Stimulated activated effector memory CD8-positive, alpha-beta T cell treated with anti-CD3 and anti-CD28 coated beads, Interleukin-12 subunit alpha, Interleukin-12 subunit beta, amount 100 ng/mL, for 72 hours (primary cell): ENCODE measurements around the gene NPAS3.

Experiments
- ATAC-seq: fragments of 150-1000 bp; cut with Tn5 transposase; 2 replicates; pipeline ENCODE4 v1.10.0; 2021
- DNase-seq, 2 donors: peaks; one replicate each; pipeline ENCODE4 v3.0.0; 2021 to 2022; ENCODE audit warnings: low spot score in 2 of 2
- H3K27ac Mint-ChIP-seq: one replicate; pipeline ENCODE4 v1.8.0; 2022; ENCODE audit warnings: mild to moderate bottlenecking, mixed read lengths
- H3K36me3 Mint-ChIP-seq: one replicate; pipeline ENCODE4 v1.8.0; 2022; ENCODE audit warnings: mild to moderate bottlenecking, mixed read lengths
- H3K4me1 Mint-ChIP-seq: one replicate; pipeline ENCODE4 v1.8.0; 2022; ENCODE audit warnings: mixed read lengths
- H3K4me3 Mint-ChIP-seq: one replicate; pipeline ENCODE4 v1.8.0; 2022; ENCODE audit warnings: mild to moderate bottlenecking, mixed read lengths
- H3K9me3 Mint-ChIP-seq: one replicate; pipeline ENCODE4 v1.8.0; 2022; ENCODE audit warnings: mixed read lengths

NPAS3 gene

GRCh38 chr14:33622496-33622895 lies 683.8 kb downstream of the NPAS3 start:
- DNase-seq (no peak), ATAC-seq (no peak)
- Mint-ChIP-seq H3K36me3 (no peaks in the 10 kb centered on the region), H3K27ac (no peak overlapping the region), H3K4me3 (no peak overlapping the region), H3K9me3 (peaks cover 3% of the 10 kb centered on the region), H3K4me1 (no peaks in the 10 kb centered on the region)

DNA sequence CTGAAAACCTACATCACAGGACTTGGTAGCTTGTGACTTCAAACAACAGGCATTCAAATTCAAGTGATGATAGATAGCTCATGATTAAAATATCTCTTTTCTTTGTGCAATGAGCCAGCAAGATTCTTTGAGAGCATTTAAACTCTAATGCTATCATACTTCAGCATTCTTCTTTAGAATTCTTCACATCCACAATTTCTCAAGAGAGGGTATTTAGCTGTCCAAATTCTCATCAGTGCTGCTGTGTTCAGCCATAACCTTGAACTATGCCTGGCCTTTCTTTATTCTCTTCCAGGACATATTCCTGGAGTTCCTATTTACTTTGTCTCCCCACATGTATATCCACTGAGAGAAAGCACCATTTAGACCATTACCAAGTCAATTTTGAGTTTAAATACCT lies 691.1 kb downstream of the NPAS3 start:
- no peak overlapping the region for H3K27ac Mint-ChIP-seq
- H3K36me3 Mint-ChIP-seq, result no peaks in the 10 kb centered on the region
- ATAC-seq, result no peak
- H3K4me3 Mint-ChIP-seq, result no peak overlapping the region
- peaks cover 3% of the 10 kb centered on the region for H3K9me3 Mint-ChIP-seq
- DNase-seq, result no peak
- no peaks in the 10 kb centered on the region for H3K4me1 Mint-ChIP-seq

GRCh38 chr14:33631021-33631420 lies 692.3 kb downstream of the NPAS3 start:
- H3K27ac Mint-ChIP-seq, result no peak overlapping the region
- H3K9me3 Mint-ChIP-seq, result peaks cover 6% of the 10 kb centered on the region
- H3K4me1 Mint-ChIP-seq, result no peaks in the 10 kb centered on the region
- ATAC-seq (no peak), DNase-seq (no peak)
- no peak overlapping the region for H3K4me3 Mint-ChIP-seq
- no peaks in the 10 kb centered on the region for H3K36me3 Mint-ChIP-seq

GRCh38 chr14:33631441-33631840 lies 692.8 kb downstream of the NPAS3 start:
- Mint-ChIP-seq H3K36me3 (no peaks in the 10 kb centered on the region), H3K4me1 (no peaks in the 10 kb centered on the region), H3K9me3 (peaks cover 6% of the 10 kb centered on the region), H3K4me3 (no peak overlapping the region), H3K27ac (no peak overlapping the region)
- DNase-seq (no peak), ATAC-seq (no peak)

- H3K36me3 Mint-ChIP-seq, result no peaks in the 10 kb centered on the region
- peaks cover 6% of the 10 kb centered on the region for H3K9me3 Mint-ChIP-seq
- H3K4me3 Mint-ChIP-seq, result no peak overlapping the region
- H3K27ac Mint-ChIP-seq, result no peak overlapping the region
- ATAC-seq (no peak), DNase-seq (no peak)
- H3K4me1 Mint-ChIP-seq, result no peaks in the 10 kb centered on the region
Observed at GRCh38 chr14:33634631-33635030, 696.0 kb downstream of the NPAS3 start.

DNA sequence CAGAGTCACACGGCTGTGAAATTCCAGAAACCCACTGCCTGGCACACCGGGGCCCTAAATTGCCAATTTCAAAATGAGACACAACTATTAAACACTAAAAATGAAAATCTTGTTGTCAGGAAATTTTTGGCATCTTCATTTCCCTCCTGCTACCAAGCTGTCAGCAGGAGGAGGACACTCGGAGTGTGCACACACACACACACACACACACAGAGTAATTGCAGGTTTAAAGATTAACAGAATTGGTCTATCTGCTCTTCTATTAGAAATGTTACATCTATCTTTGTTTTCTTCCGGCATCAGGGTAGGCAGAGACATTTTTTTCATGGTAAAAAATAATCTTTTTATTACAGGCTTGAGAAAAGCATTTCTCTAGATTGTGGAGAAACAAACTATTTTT lies 698.0 kb downstream of the NPAS3 start:
- no peak overlapping the region for H3K27ac Mint-ChIP-seq

GRCh38 chr14:33642080-33642479 lies 703.4 kb downstream of the NPAS3 start:
- no peak for ATAC-seq
- Mint-ChIP-seq H3K9me3 (peaks cover 4% of the 10 kb centered on the region), H3K27ac (no peak overlapping the region), H3K4me1 (no peaks in the 10 kb centered on the region), H3K36me3 (no peaks in the 10 kb centered on the region), H3K4me3 (no peak overlapping the region)
- DNase-seq, result no peak

More for the DNA sequence above, 698.0 kb downstream of the NPAS3 start:
- H3K9me3 Mint-ChIP-seq, result peaks cover 6% of the 10 kb centered on the region
- H3K4me1 Mint-ChIP-seq, result no peaks in the 10 kb centered on the region
- ATAC-seq (no peak), DNase-seq (no peak)
- H3K36me3 Mint-ChIP-seq, result no peaks in the 10 kb centered on the region
- no peak overlapping the region for H3K4me3 Mint-ChIP-seq

- Mint-ChIP-seq H3K36me3 (no peaks in the 10 kb centered on the region), H3K27ac (no peak overlapping the region), H3K9me3 (peaks cover 4% of the 10 kb centered on the region), H3K4me1 (no peaks in the 10 kb centered on the region), H3K4me3 (no peak overlapping the region)
- DNase-seq (no peak), ATAC-seq (no peak)
Observed at GRCh38 chr14:33642691-33643244, 704.1 kb downstream of the NPAS3 start.

DNA sequence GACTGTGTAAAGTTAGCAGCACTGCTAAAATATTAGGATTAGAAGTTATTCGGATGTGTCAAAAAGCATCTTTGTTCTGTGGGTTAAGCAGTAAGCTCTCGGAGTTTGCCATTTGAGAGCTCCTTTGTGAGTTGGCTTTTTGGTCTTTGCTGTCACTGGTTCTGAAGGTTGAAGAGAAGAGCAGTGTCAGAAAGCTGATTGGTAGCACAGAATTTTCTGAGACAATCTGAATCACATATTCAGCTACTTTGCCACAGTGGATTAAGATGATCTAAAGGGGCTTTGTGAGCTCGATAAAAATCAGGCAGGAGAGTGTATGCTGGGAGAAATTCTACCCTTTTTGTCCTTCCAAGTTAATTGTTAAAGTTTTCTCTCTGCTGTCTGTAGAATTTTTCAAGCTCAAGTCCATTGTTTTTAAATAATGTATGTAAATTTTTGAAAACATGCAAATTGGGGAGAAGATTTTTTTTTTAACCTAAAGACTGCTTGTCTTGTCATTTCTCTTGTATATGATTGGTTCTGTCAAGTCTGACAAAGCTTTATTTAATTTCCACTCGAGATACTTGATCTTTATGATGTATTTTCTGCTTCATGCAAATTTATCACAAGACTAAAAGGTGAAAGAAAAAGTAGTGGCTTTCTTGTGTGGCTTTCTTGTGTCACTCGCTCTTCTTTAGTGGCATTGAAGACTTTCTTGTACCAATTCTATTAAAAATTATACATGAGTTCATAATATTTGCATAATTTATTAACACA lies 704.9 kb downstream of the NPAS3 start:
- DNase-seq, result no peak
- no peak overlapping the region for H3K4me3 Mint-ChIP-seq
- no peaks in the 10 kb centered on the region for H3K36me3 Mint-ChIP-seq
- H3K4me1 Mint-ChIP-seq, result no peaks in the 10 kb centered on the region
- peaks cover 4% of the 10 kb centered on the region for H3K9me3 Mint-ChIP-seq
- no peak for ATAC-seq
- H3K27ac Mint-ChIP-seq, result no peak overlapping the region

DNA sequence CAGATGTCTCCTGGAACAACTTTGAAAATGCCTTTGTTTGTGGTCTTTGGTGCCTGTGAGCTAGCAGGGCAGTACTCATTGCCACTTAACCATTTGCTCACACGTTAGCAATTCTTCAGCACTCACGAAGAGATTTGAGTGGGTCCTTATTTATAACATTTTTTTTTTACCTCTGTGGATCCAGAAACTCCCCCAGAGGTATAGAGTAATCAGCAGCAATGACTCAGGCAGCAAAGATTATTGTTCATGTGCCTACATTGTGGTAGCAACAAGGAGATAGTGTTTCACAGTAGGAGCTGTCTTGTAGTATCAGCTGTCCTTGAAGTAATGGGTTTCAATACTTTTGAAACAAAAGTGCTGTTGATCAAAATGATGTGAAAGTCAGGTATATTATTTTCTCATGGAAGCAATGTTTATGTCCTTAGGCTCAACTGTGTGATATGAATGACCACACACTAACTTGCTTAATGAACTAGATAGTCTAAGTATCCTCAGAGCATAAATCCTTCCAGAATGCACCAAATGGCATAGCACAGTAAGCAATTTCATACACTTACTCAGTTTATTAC lies 708.1 kb downstream of the NPAS3 start:
- DNase-seq (no peak), ATAC-seq (no peak)
- Mint-ChIP-seq H3K9me3 (peaks cover 8% of the 10 kb centered on the region), H3K36me3 (no peaks in the 10 kb centered on the region), H3K4me3 (no peak overlapping the region), H3K4me1 (no peaks in the 10 kb centered on the region), H3K27ac (no peak overlapping the region)

DNA sequence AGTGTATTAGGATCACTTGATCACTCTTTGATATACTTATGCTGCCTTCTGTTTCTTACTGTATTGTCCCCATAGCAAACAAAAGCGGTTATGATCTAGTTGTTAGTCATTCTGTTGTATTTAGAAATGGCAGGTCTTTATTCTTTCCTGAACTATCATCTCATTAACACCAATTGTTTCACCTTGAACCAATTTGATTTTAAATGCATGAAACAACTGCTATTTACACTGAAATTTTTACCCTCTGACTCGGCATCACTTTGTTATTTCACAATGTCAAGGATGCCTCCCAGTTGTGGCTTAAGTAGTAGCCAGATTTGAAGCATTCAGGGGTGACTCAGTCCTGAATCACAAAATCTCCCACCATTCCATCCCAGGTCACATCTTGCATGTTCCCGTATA lies 708.7 kb downstream of the NPAS3 start:
- ATAC-seq (no peak), DNase-seq (no peak)
- Mint-ChIP-seq H3K9me3 (peaks cover 8% of the 10 kb centered on the region), H3K27ac (no peak overlapping the region), H3K4me1 (no peaks in the 10 kb centered on the region), H3K36me3 (no peaks in the 10 kb centered on the region), H3K4me3 (no peak overlapping the region)

- Mint-ChIP-seq H3K27ac (no peak overlapping the region), H3K4me1 (no peaks in the 10 kb centered on the region), H3K9me3 (peaks cover 4% of the 10 kb centered on the region), H3K36me3 (no peaks in the 10 kb centered on the region), H3K4me3 (no peak overlapping the region)
- DNase-seq, result no peak
- ATAC-seq, result peak; percentile 16
Observed at GRCh38 chr14:33650430-33650829, 711.8 kb downstream of the NPAS3 start.

- Mint-ChIP-seq H3K27ac (no peak overlapping the region), H3K9me3 (peaks cover 4% of the 10 kb centered on the region), H3K36me3 (no peaks in the 10 kb centered on the region), H3K4me1 (no peaks in the 10 kb centered on the region), H3K4me3 (no peak overlapping the region)
- ATAC-seq, result no peak
- no peak for DNase-seq
Observed at GRCh38 chr14:33652566-33653307, 714.1 kb downstream of the NPAS3 start.

- H3K27ac Mint-ChIP-seq, result no peak overlapping the region
- peaks cover 4% of the 10 kb centered on the region for H3K9me3 Mint-ChIP-seq
- H3K4me1 Mint-ChIP-seq, result no peaks in the 10 kb centered on the region
- DNase-seq, result no peak
- ATAC-seq, result no peak
- H3K4me3 Mint-ChIP-seq, result no peak overlapping the region
- H3K36me3 Mint-ChIP-seq, result no peaks in the 10 kb centered on the region
Observed at GRCh38 chr14:33653308-33653695, 714.6 kb downstream of the NPAS3 start.

GRCh38 chr14:33655421-33655820 lies 716.7 kb downstream of the NPAS3 start:
- H3K27ac Mint-ChIP-seq, result no peak overlapping the region
- no peaks in the 10 kb centered on the region for H3K36me3 Mint-ChIP-seq
- DNase-seq, result no peak

DNA sequence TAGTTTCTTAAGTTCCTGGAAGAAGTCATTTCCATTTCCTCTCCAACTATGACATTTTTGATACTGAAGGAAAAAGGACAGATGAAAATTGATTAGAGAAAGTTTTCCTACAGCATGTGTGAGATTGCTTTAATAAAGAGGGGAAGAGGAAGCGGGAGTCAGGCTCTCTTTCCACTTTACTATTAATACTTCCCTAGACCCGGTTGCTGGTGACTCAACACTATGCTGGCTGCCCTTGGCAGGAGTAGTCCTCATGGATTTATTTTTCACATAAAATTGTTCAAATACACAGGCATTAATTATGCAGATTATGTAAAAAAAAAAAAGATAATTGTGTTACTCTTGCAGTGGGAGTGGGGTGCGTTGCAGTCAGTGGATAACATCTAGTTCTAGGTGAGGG lies 718.8 kb downstream of the NPAS3 start:
- ATAC-seq, result no peak
- H3K36me3 Mint-ChIP-seq, result no peaks in the 10 kb centered on the region
- no peaks in the 10 kb centered on the region for H3K4me1 Mint-ChIP-seq
- no peak overlapping the region for H3K27ac Mint-ChIP-seq
- H3K4me3 Mint-ChIP-seq, result no peak overlapping the region
- no peaks in the 10 kb centered on the region for H3K9me3 Mint-ChIP-seq
- no peak for DNase-seq

More at GRCh38 chr14:33655421-33655820, 716.7 kb downstream of the NPAS3 start:
- Mint-ChIP-seq H3K4me1 (no peaks in the 10 kb centered on the region), H3K4me3 (no peak overlapping the region), H3K9me3 (no peaks in the 10 kb centered on the region)
- ATAC-seq, result no peak
